OCI-LY1 (cell line): ENCODE measurements around the gene HSF4.

ENCODE experiments used
- CTCF ChIP-seq: fragments of 200-600 bp; sonication (generic), shearing (Covaris generic); IDR thresholded peaks from 2 replicates; pipeline ENCODE4 v1.5.1; 2017; ENCODE audit warnings: mild to moderate bottlenecking, antibody characterized with exemption, low read length, moderate library complexity, mixed read lengths
- EZH2 ChIP-seq: fragments of 200-600 bp; sonication (generic), shearing (Covaris generic); IDR thresholded peaks from 2 replicates; pipeline ENCODE4 v1.8.0; 2017; ENCODE audit warnings: borderline replicate concordance, mixed run types, mild to moderate bottlenecking, antibody characterized with exemption, low read length, moderate library complexity, mixed read lengths

GRCh38 chr16:67194260-67194659, 29.7 kb downstream of the HSF4 start:
- no peak for TF ChIP-seq CTCF
- no peak for TF ChIP-seq EZH2
